Endothelial cell of umbilical vein (primary cell): Measurements from ENCODE around the gene IL17F.

Source experiments
- CTCF ChIP-seq, 2 donors: IDR thresholded peaks; 1 replicate in 1 of 2; 2 replicates in 1 of 2; pipeline ENCODE4 v1.5.1; 2011; ENCODE audit warnings: low read length in 2 of 2, mild to moderate bottlenecking in 2 of 2, moderate library complexity in 2 of 2, control low read depth in 1 of 2, inconsistent platforms in 1 of 2, low read depth in 1 of 2; ENCODE audit not compliant: insufficient read depth in 1 of 2; ENCODE audit errors: extremely low read depth in 1 of 2
- FOS ChIP-seq: IDR thresholded peaks from 2 replicates; pipeline ENCODE4 v1.6.1; 2011; ENCODE audit warnings: mild to moderate bottlenecking, low read length, moderate library complexity, borderline replicate concordance; ENCODE audit not compliant: insufficient read depth
- POLR2AphosphoS5 ChIP-seq: IDR thresholded peaks from 2 replicates; pipeline ENCODE4 v1.6.1; 2012; ENCODE audit warnings: low read depth, mild to moderate bottlenecking, control low read depth, low read length, moderate library complexity; ENCODE audit not compliant: insufficient read depth

GRCh38 chr6:52233005-52233404, 11.3 kb downstream of the IL17F start:
- TF ChIP-seq CTCF (IDR thresholded peaks at IDR 0.05; ENCODE audit: extremely low read depth in 1 of 2, insufficient read depth in 1 of 2, low read depth in 1 of 2, low read length in 2 of 2): no peak
- no peak for TF ChIP-seq POLR2AphosphoS5
- no peak for TF ChIP-seq FOS
